Measurements from ENCODE around the gene ADORA2A.

Gene ADORA2A

GRCh38 chr22:24444251-24444650 is 16.9 kb downstream of the ADORA2A start:
- H3K27ac ChIP-seq: no peak overlapping the region
- TF ChIP-seq ZFX (IDR thresholded peaks at IDR 0.05; ENCODE audit: borderline replicate concordance) (no peak), CTCF (IDR thresholded peaks at IDR 0.05) (no peak)

GRCh38 chr22:24444729-24445466 is 17.5 kb downstream of the ADORA2A start:
- no peak for TF ChIP-seq ZFX (IDR thresholded peaks at IDR 0.05; ENCODE audit: borderline replicate concordance)
- TF ChIP-seq CTCF (IDR thresholded peaks at IDR 0.05): no peak
- H3K27ac ChIP-seq: no peak overlapping the region

GRCh38 chr22:24445481-24446259 is 18.3 kb downstream of the ADORA2A start:
- H3K27ac ChIP-seq: no peak overlapping the region
- no peak for TF ChIP-seq CTCF (IDR thresholded peaks at IDR 0.05)
- no peak for TF ChIP-seq ZFX (IDR thresholded peaks at IDR 0.05; ENCODE audit: borderline replicate concordance)

- TF ChIP-seq CTCF (IDR thresholded peaks at IDR 0.05) (no peak), ZFX (IDR thresholded peaks at IDR 0.05; ENCODE audit: borderline replicate concordance) (no peak)
- no peak overlapping the region for H3K27ac ChIP-seq
Observed at GRCh38 chr22:24446260-24446611, 18.8 kb downstream of the ADORA2A start.

GRCh38 chr22:24450610-24451009 is 23.2 kb downstream of the ADORA2A start:
- TF ChIP-seq CTCF (IDR thresholded peaks at IDR 0.05): no peak
- no peak for TF ChIP-seq ZFX (IDR thresholded peaks at IDR 0.05; ENCODE audit: borderline replicate concordance)
- no peak overlapping the region for H3K27ac ChIP-seq

GRCh38 chr22:24451162-24451561 is 23.8 kb downstream of the ADORA2A start:
- no peak for TF ChIP-seq CTCF (IDR thresholded peaks at IDR 0.05)
- no peak for TF ChIP-seq ZFX (IDR thresholded peaks at IDR 0.05; ENCODE audit: borderline replicate concordance)
- no peak overlapping the region for H3K27ac ChIP-seq

- no peak overlapping the region for H3K27ac ChIP-seq
- TF ChIP-seq ZFX (IDR thresholded peaks at IDR 0.05; ENCODE audit: borderline replicate concordance): no peak
- no peak for TF ChIP-seq CTCF (IDR thresholded peaks at IDR 0.05)
Observed at GRCh38 chr22:24453853-24454252, 26.5 kb downstream of the ADORA2A start.

All from 22Rv1 (cell line).